KOPT-K1 (cell line): ENCODE data around the gene SNW1.

Experiments
- H3K27ac ChIP-seq: fragments of 200-600 bp; sonication (generic); 2 replicates; pipeline ENCODE4 v1.5.1; 2016; ENCODE audit warnings: antibody characterized with exemption, mild to moderate bottlenecking, low read depth, low read length; ENCODE audit not compliant: poor library complexity, severe bottlenecking
- H3K36me3 ChIP-seq: fragments of 200-600 bp; sonication (generic); 2 replicates; pipeline ENCODE4 v1.5.1; 2017; ENCODE audit warnings: antibody characterized with exemption, mild to moderate bottlenecking, low read length, moderate library complexity; ENCODE audit not compliant: insufficient read depth
- H3K9me3 ChIP-seq: fragments of 200-600 bp; sonication (generic); 2 replicates; pipeline ENCODE4 v1.5.1; 2017; ENCODE audit warnings: antibody characterized with exemption, low read length, mild to moderate bottlenecking; ENCODE audit not compliant: insufficient read depth, poor library complexity, severe bottlenecking

SNW1 gene

DNA sequence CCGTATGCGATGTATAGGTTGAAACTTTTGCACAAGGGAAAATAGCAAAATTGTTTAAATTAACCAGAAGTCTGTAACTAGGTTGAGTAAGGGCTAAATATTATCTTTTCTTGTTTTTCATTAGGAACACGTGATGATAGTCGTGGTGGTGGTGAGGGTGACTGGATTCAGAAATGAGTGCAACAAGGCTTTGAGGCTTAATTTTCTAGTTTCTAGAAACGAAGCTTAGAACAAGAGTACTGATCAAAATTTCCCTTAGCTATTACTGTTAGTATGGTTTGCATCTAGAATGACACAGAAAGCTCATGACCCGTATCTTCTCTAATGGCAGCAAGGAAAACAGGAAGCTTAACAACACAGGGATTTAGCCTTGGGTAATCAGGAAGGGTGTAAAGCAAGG is 46.0 kb downstream of the SNW1 start:
- Histone ChIP-seq H3K27ac (no peak overlapping the region), H3K9me3 (no peaks in the 10 kb centered on the region), H3K36me3 (peaks cover 98% of the 10 kb centered on the region)

- H3K36me3 ChIP-seq: peaks cover 63% of the 10 kb centered on the region
Observed at GRCh38 chr14:77710364-77710763, 50.6 kb downstream of the SNW1 start.

DNA sequence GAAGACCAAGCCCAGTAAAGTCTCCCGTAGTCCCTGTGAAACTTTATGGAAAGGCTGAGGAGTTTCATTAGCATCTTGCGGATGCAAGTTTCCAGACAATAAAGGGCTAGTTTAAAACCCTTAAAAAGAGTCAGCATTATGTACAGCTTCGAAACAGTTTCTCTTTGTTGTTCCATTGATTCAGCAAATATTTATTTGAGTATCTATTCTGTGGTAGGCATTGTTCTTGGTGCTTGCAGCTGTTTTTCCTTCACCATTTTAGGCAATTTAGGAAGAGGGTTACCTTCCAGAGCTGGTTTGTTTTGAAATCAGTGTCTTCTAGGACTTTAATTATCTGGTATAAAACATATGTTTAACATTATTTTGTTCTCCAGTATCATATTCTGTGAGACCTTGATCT is 51.5 kb downstream of the SNW1 start:
- no peaks in the 10 kb centered on the region for H3K9me3 ChIP-seq
- H3K36me3 ChIP-seq: peaks cover 63% of the 10 kb centered on the region
- H3K27ac ChIP-seq: peak overlapping the region; percentile 73

More at GRCh38 chr14:77710364-77710763, 50.6 kb downstream of the SNW1 start:
- Histone ChIP-seq H3K27ac (no peak overlapping the region), H3K9me3 (no peaks in the 10 kb centered on the region)

GRCh38 chr14:77708749-77709148 is 52.2 kb downstream of the SNW1 start:
- peak overlapping the region; percentile 73 for H3K27ac ChIP-seq
- peaks cover 63% of the 10 kb centered on the region for H3K36me3 ChIP-seq
- no peaks in the 10 kb centered on the region for H3K9me3 ChIP-seq

- peaks cover 63% of the 10 kb centered on the region for H3K36me3 ChIP-seq
- no peaks in the 10 kb centered on the region for H3K9me3 ChIP-seq
- H3K27ac ChIP-seq: peak within 1 kb of the TSS; percentile 73
Observed at GRCh38 chr14:77707724-77708408, 53.1 kb downstream of the SNW1 start, which contains the start of the genes ALKBH1 and SLIRP. Gene ALKBH1, minus strand, starts transcription at chr14:77708023. Its CDS starts 19 bp downstream, at chr14:77708004. Gene SLIRP, plus strand, starts transcription at chr14:77708103. Its CDS starts 9 bp downstream, at chr14:77708112.

- H3K9me3 ChIP-seq: no peaks in the 10 kb centered on the region
- peak overlapping the region; percentile 73 for H3K27ac ChIP-seq
- peaks cover 63% of the 10 kb centered on the region for H3K36me3 ChIP-seq
Observed at GRCh38 chr14:77707355-77707723, 53.6 kb downstream of the SNW1 start.

GRCh38 chr14:77691259-77691658 is 69.7 kb downstream of the SNW1 start:
- Histone ChIP-seq H3K9me3 (no peaks in the 10 kb centered on the region), H3K36me3 (peaks cover 92% of the 10 kb centered on the region), H3K27ac (no peak overlapping the region)

DNA sequence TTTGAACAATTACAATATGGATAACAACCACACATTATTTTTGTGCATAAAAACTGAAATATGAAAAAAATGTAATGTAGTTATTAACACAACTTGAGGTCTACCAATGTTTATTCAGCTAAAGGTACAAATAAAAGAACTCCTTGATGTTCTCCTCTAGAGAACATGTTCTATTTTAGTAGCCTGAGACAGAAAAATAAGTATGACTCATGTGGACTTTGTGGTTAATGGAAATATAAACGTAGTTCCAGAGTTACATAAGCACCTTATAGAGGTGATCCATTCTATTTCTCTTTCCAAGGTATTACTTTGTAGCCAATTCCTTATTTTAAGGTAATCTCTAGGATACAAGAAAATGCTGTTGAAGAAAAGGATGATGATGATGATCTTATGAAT is 78.8 kb downstream of the SNW1 start:
- Histone ChIP-seq H3K36me3 (peaks cover 91% of the 10 kb centered on the region), H3K9me3 (no peaks in the 10 kb centered on the region), H3K27ac (no peak overlapping the region)

DNA sequence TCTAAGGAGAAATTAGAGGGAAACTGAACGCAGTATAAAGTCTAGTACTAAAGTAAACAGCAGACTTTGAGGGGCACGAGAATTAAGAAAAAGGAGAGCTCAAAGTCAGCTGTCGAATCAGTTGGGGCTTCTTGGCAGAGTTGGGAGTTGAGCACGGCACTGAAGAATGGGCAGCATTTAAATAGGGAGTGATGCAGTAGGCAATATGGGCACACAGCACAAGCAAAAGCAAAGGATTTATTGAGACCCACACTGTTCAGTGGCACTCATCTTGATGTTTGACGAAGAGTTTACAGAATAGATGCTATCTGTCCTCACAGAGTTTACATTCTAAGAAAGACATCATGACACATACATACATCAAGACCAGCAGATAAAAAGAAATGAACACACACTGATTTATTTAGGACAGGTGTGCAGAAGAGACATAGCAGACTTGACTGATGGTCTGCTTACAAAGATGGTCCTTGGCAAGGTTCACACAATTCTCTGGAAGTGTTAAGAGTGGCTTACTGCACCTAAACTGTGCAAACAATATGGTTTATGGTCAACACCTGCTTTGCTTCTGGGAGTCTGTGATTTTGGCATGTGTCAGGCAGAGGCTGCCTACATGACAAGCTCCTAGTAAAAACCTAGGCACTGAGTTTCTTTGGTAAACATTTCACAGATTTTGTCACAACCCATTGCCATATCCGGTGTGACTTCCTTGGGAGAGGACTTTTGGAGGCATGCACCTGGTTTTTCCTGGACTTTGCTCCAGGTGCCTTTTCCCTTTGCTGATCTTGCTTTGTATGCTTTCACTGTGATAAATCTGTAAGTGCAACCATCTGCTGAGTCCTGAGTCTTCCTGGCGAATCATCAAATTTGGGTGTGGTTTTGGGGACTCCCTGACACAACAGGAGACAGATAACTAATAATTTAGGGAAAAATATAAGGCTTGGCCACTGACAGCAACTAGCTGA is 79.5 kb downstream of the SNW1 start:
- H3K36me3 ChIP-seq: peaks cover 86% of the 10 kb centered on the region
- H3K27ac ChIP-seq: no peak overlapping the region
- no peaks in the 10 kb centered on the region for H3K9me3 ChIP-seq

DNA sequence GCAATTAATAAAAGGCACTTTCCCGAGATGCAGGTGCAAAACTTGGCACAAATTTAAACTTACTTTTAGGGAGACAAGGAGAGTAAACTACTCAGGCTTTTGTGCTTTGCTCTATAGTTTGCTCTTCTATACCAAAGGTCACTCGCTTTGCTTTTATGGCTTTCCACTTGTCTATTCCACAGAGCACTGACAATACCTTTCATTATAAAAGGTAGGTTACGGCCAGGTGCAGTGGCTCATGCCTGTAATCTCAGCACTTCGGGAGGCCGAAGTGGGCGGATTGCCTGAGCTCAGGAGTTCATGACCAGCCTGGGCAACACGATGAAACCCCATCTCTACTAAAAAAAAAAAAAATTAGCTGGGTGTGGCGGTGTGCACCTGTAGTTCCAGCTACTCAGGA is 86.0 kb downstream of the SNW1 start:
- H3K36me3 ChIP-seq: peaks cover 70% of the 10 kb centered on the region
- H3K27ac ChIP-seq: no peak overlapping the region
- H3K9me3 ChIP-seq: no peaks in the 10 kb centered on the region

GRCh38 chr14:77673193-77673592 is 87.8 kb downstream of the SNW1 start:
- Histone ChIP-seq H3K9me3 (no peaks in the 10 kb centered on the region), H3K27ac (no peak overlapping the region), H3K36me3 (peaks cover 53% of the 10 kb centered on the region)
